HL-60 (cell line): Measurements from ENCODE around the gene EDC3.

ENCODE experiments used
- DNase-seq, 2 experiments: peaks; one replicate each; pipeline ENCODE4 v3.0.0-alpha.2; 2010 to 2020; ENCODE audit warnings: low read depth in 1 of 2, low spot score in 1 of 2
- H3K27ac ChIP-seq: fragments of 250-450 bp; sonication (Bioruptor Pico); replicated peaks from 2 replicates; pipeline ENCODE4 v1.5.1; 2020; ENCODE audit warnings: mild to moderate bottlenecking, moderate library complexity
- H3K27me3 ChIP-seq: fragments of 250-450 bp; sonication (Bioruptor Pico); 2 replicates; pipeline ENCODE4 v1.5.1; 2021; ENCODE audit warnings: mild to moderate bottlenecking, moderate library complexity; ENCODE audit not compliant: insufficient read depth, poor library complexity, severe bottlenecking
- H3K4me3 ChIP-seq: replicated peaks from 2 replicates; pipeline ENCODE4 v1.5.1; 2011; ENCODE audit warnings: mild to moderate bottlenecking, control low read depth, low read length; ENCODE audit not compliant: insufficient read depth
- GABPA ChIP-seq: IDR thresholded peaks from 2 replicates; pipeline ENCODE4 v1.6.1; 2012; ENCODE audit warnings: low read depth
- POLR2AphosphoS5 ChIP-seq: IDR thresholded peaks from 2 replicates; pipeline ENCODE4 v1.6.1; 2012; ENCODE audit warnings: low read depth
- REST ChIP-seq: IDR thresholded peaks from 2 replicates; pipeline ENCODE4 v1.6.1; 2012; ENCODE audit warnings: low read depth; ENCODE audit not compliant: insufficient replicate concordance
- SPI1 ChIP-seq: IDR thresholded peaks from 2 replicates; pipeline ENCODE4 v1.6.1; 2012; ENCODE audit warnings: low read depth, mild to moderate bottlenecking, borderline replicate concordance
- TF ChIP-seq, protein P1 (sequence below): IDR thresholded peaks from one replicate; pipeline ENCODE4 v1.5.1; 2011; ENCODE audit warnings: low read length, control low read depth, inconsistent platforms; ENCODE audit not compliant: insufficient read depth

Gene EDC3

DNA sequence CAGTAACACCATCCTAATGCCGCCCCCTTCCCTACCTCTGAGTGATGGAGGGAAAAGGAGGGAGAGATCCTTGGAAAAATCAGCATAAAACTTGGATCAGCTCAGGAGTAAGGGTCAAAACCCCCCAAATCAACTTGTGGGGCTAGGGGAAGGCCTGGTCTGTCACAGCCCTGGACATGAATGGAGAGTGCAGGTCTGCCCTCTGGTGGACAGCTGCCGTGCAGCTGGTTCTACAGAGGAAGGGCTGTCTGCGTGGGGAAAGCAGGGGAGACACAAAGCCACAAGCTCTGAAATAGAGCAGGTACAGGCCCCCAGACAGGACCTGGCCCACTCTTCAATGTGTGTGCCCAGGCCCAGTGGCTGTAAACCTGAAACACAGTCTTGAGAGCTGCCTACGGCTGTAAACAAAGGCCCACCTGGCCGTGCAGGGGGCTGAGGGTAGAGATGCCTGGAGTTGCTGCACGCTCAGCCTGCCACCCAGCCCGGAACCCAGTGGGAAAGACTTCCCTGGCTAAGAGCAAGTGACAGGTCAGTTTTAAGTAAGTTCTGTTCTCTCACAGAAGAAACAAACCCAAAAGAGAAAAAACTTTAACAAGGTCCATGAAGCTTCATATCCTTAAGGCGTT lies 63.8 kb downstream of the EDC3 start:
- TF ChIP-seq, protein P1, sequence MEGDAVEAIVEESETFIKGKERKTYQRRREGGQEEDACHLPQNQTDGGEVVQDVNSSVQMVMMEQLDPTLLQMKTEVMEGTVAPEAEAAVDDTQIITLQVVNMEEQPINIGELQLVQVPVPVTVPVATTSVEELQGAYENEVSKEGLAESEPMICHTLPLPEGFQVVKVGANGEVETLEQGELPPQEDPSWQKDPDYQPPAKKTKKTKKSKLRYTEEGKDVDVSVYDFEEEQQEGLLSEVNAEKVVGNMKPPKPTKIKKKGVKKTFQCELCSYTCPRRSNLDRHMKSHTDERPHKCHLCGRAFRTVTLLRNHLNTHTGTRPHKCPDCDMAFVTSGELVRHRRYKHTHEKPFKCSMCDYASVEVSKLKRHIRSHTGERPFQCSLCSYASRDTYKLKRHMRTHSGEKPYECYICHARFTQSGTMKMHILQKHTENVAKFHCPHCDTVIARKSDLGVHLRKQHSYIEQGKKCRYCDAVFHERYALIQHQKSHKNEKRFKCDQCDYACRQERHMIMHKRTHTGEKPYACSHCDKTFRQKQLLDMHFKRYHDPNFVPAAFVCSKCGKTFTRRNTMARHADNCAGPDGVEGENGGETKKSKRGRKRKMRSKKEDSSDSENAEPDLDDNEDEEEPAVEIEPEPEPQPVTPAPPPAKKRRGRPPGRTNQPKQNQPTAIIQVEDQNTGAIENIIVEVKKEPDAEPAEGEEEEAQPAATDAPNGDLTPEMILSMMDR: peak; percentile 98
- no peak for TF ChIP-seq REST
- H3K4me3 ChIP-seq: no peak overlapping the region
- no peak overlapping the region for H3K27ac ChIP-seq
- no peaks in the 10 kb centered on the region for H3K27me3 ChIP-seq
- DNase-seq: peak in 1 of 2 experiments; percentile 56

- H3K4me3 ChIP-seq: no peak overlapping the region
- H3K27ac ChIP-seq: no peak overlapping the region
- TF ChIP-seq POLR2AphosphoS5 (no peak), SPI1 (no peak), GABPA (no peak), REST (no peak)
- TF ChIP-seq, protein P1: no peak
- DNase-seq: no peak
- no peaks in the 10 kb centered on the region for H3K27me3 ChIP-seq
Observed at GRCh38 chr15:74631408-74631807, 64.4 kb downstream of the EDC3 start.

- DNase-seq: no peak
- no peaks in the 10 kb centered on the region for H3K27me3 ChIP-seq
- no peak overlapping the region for H3K4me3 ChIP-seq
- H3K27ac ChIP-seq: no peak overlapping the region
- TF ChIP-seq POLR2AphosphoS5: no peak
- TF ChIP-seq SPI1: no peak
- TF ChIP-seq REST: no peak
- no peak for TF ChIP-seq GABPA
- TF ChIP-seq, protein P1: no peak
Observed at GRCh38 chr15:74631087-74631385, 64.8 kb downstream of the EDC3 start.
